ENCODE results near the gene ATP6V0B.

DNA sequence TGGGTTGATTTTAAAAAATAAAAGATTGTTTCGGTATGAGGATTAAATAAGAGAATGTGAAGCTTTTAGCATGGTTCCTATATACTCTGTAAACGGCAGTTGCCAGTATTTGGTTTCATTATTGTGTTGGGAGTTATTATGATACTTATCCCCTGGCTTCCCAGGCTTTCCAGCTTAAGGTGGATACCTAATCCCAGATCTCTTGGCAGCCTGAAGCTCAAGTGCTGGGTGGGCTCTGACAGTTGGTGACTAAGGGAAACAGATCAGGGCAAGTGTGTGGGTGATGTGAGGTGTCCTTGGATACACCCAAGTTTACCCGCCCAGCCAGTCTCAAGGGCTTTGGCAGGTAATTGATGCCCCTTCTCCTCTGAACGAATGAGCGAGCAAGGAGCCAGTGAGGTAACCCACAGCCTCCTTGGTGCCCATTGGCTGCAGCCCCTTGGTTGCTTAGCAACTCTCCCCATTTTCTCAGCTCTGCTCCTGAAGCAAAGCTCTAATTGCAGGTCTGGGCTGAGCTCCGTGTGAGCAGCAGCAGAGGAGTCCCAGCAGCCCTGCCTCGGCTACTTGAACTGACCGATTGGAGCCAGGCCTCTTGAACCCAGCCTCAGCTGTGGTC lies 21.9 kb upstream of the ATP6V0B start:
- TF ChIP-seq NFRKB (IDR thresholded peaks at IDR 0.05) (no peak), HDGF (IDR thresholded peaks at IDR 0.05; ENCODE audit: borderline replicate concordance) (no peak)
